Middle frontal gyrus (tissue), 1 donor: ENCODE results near the gene LRRC9.
"Not testable (repeated sequence)": the region's sequence is repeated elsewhere in the genome, so short reads cannot be mapped to it uniquely, and the experiment has no call there.

Source experiments
- DNase-seq: peaks from one replicate; pipeline ENCODE4 v3.0.0-alpha.2; 2015; ENCODE audit warnings: low spot score; ENCODE audit errors: extremely low spot score

The LRRC9 gene

DNA sequence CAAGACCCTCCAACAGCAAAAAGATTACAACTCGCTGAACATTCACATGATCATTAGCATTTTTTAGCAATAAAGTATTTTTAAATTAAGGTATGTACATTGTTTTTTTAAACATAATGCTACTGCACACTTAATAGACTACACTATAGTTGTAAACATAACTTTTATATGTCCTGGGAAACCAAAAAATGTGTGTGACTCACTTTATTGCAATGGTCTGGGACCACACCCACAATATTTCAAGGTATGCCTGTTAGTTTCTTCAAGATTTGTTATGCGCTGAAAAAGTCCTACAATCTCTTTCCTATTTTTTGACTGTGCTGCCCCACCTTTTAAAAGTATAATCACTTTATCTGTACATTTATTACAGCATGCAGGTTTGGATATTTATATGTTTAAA is 141.4 kb downstream of the LRRC9 start:
- DNase-seq: no peak

DNA sequence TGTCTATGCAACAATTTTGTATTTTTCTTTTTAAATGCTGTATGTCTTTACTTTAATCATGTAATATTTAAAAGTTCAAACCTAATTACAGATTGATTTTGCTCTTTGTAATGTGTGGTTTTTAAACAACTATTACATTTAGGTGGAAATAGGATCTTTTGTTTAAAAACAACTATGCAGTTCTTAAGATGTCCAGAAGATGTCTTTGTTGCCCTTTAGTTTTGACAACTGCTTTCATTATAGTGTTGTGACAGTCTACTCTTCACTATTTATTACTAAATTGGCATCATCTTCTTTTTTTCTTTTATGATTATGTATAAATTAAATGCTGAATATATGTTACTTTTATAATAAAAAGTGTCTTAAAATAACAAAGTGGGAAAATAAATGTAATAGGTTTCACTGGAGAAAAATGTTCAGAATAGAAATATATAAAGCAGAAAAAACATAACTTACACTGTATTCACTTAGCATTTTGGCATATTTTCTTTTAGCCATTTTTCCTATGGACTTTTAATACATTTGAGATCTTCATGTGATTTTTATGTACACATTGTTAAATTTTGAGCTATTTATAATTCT is 144.6 kb downstream of the LRRC9 start:
- no peak for DNase-seq

- no peak for DNase-seq
Measured at GRCh38 chr14:60067882-60068281, 147.9 kb downstream of the LRRC9 start.

GRCh38 chr14:60079723-60080122 is 159.8 kb downstream of the LRRC9 start:
- DNase-seq: no peak

DNA sequence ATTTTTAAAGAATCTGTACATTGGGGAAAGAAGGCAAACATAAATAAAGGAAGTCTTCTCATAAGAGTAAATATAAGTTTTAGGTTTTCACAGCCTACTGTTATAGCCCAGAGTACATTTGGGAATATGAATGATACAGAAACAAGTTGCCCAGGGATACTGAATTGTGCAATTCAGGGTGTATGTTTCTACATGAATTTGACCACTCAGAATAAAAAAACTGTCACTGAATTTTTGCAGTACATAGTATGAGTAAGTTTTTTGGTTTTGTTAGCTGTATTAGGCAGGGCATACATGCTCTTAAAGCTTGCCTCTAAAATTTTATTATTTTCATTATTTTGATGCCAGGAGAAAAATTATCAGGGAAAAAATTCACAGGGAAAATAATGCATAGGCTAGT is 165.1 kb downstream of the LRRC9 start:
- DNase-seq: no peak

- no peak for DNase-seq
Measured at GRCh38 chr14:60085693-60086092, 165.7 kb downstream of the LRRC9 start.

- no peak for DNase-seq
Measured at GRCh38 chr14:60087668-60088067, 167.7 kb downstream of the LRRC9 start.

DNA sequence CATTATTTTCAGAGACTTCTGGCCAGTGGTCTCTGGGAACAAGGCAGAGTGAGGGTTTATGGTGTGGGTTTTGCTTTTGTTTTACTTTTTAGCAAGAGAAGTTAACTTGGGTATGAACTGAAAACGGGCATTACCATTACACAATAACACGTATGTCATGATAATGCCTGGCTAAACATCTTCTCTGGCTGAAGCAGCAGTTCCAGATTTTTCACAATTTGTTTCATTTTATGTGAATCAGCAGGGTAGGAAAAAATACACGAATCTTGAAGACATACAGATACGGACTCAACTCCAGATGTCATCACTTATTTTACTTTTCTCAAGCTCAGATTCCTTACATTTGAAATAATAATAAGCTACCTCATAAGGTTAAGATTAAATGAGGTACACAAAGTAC is 169.3 kb downstream of the LRRC9 start:
- no peak for DNase-seq

- peak; percentile 11 for DNase-seq
Measured at GRCh38 chr14:60090864-60091519, 171.0 kb downstream of the LRRC9 start.

DNA sequence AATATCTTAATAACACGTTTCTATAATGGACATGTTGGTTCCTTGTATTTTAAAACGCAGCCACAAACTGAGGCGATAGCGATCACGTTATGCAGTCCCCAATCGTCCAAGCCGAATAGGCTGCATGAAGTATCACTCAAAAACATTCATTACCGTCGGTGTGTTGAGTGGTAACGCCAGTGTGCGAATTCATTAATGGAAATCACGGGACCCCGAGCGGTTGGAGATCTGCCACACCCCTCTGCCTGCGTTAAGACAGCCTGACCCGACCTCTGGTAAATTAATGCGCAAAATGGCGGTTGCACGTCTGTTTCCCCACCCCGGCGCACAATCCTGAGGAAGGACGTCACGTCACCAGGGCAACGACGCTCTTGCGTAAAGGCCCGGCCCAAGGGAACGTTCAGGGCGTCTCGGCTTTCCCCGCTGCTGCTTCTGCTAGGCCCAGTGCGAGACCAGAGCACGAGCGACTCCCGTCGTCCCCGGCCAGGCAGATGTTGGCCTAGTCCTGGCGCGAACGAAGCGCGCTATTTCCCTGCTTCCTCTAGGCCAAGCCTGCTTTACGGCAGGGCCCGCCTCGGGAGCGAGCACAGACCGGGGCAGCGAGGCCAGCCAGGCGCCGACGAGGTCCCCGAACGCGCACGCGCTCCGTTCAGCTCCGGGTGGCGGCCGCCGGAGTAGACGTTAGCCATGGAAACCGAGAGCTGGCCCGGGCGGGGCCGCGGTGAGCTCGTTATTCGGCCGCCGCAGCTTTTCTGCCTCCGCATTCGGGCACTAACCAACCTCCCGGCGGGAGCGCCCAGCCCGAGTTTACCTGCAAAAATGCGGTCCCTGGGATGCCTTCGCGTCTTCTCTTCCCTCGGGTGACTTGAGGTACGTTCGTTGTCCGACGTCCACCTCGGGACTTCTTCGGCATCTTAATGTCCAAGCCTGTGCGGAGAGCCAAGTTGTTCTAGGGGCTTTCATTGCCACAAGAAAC is 171.9 kb downstream of the LRRC9 start, which contains the start of gene PCNX4:
Gene PCNX4 (plus strand): TSS at position 374 of the 976 bp plus-strand sequence. CDS start 15,716 bp downstream, outside the sequence.
- peak; percentile 99 for DNase-seq

- DNase-seq: no peak
Measured at GRCh38 chr14:60092526-60092920, 172.6 kb downstream of the LRRC9 start.

DNA sequence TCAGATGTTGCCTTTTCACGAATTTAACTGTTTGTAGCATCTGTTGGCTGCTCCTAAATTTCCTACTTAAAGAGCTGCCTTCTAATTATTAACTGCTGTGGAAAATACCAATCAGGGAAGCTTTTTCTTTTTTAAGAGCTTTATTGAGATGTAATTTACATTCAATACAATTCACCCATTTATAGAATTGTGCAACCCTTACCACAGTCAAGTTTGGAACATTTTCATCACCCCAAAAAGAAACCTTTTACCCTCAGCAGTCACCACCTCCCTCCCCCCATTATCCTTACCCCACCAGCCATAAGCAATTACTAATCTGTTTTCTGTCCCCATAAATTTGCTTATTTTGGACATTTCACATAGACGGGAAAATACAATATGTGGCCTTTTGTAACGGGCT is 173.1 kb downstream of the LRRC9 start:
- DNase-seq: no peak

DNA sequence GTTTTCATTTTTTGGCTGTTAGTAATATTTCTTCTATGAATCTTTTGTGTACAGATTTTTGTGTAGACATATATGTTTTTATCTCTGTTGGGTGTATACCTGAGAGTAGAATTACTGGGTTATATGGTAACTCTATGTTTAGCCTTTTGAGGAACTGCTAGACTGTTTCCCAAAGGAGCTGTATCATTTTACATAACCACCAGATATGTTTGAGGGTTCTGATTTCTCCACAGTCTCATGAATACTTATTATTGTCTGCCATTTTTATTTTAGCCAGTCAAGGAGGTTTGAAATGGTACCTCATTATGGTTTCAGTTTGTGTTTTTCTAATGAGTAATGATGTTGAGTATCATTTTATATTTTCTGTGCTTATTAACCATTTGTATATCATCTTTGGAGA is 173.7 kb downstream of the LRRC9 start:
- DNase-seq: no peak

GRCh38 chr14:60094306-60094897 is 174.5 kb downstream of the LRRC9 start:
- no peak for DNase-seq

- no peak for DNase-seq
Measured at GRCh38 chr14:60095231-60095630, 175.3 kb downstream of the LRRC9 start.

GRCh38 chr14:60095781-60096450 is 176.0 kb downstream of the LRRC9 start:
- DNase-seq: no peak

GRCh38 chr14:60097974-60098373 is 178.0 kb downstream of the LRRC9 start:
- no peak for DNase-seq

GRCh38 chr14:60099855-60100254 is 179.9 kb downstream of the LRRC9 start:
- not testable (repeated sequence) for DNase-seq

DNA sequence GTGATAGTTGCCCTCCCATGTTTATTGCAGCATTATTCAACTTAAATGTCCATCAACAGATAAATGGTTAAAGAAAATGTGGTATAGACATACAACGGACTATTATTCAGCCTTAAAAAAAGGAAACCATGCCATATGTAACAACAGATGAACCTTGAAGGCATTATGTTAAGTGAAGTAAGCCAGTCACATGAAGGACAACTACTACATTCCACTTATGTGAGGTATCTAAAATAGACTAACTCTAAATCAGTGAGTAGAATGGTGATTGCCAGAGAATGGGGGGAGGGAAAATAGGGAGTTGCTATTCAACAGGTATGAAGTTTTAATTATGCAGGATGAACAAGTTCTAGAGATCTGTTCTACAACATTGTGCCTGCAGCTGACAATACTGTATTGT is 181.8 kb downstream of the LRRC9 start:
- DNase-seq: no peak

- no peak for DNase-seq
Measured at GRCh38 chr14:60102389-60102788, 182.4 kb downstream of the LRRC9 start.

GRCh38 chr14:60106339-60106738 is 186.4 kb downstream of the LRRC9 start:
- DNase-seq: no peak
